ENCODE data around the gene CYTH1.

CYTH1 gene

GRCh38 chr17:78748048-78748729 is 33.9 kb downstream of the CYTH1 start:
- Histone ChIP-seq H3K36me3 (no peaks in the 10 kb centered on the region), H3K27me3 (no peaks in the 10 kb centered on the region), H3K4me3 (ENCODE audit: low read depth, low read length) (no peak overlapping the region), H3K4me1 (peaks cover 6% of the 10 kb centered on the region), H3K9me3 (no peaks in the 10 kb centered on the region)
- no peak for TF ChIP-seq CTCF (IDR thresholded peaks at IDR 0.05; ENCODE audit: low read depth, low read length)
- no peak for DNase-seq

- no peaks in the 10 kb centered on the region for H3K36me3 ChIP-seq
- TF ChIP-seq CTCF (IDR thresholded peaks at IDR 0.05; ENCODE audit: low read depth, low read length), result no peak
- H3K4me3 ChIP-seq (ENCODE audit: low read depth, low read length), result no peak overlapping the region
- H3K4me1 ChIP-seq, result peaks cover 6% of the 10 kb centered on the region
- no peaks in the 10 kb centered on the region for H3K9me3 ChIP-seq
- no peak for DNase-seq
- no peaks in the 10 kb centered on the region for H3K27me3 ChIP-seq
Observed at GRCh38 chr17:78747488-78747887, 34.6 kb downstream of the CYTH1 start.

GRCh38 chr17:78746949-78747269 is 35.2 kb downstream of the CYTH1 start:
- Histone ChIP-seq H3K4me1 (peaks cover 6% of the 10 kb centered on the region), H3K27me3 (no peaks in the 10 kb centered on the region), H3K9me3 (no peaks in the 10 kb centered on the region), H3K4me3 (ENCODE audit: low read depth, low read length) (no peak overlapping the region), H3K36me3 (no peaks in the 10 kb centered on the region)
- no peak for TF ChIP-seq CTCF (IDR thresholded peaks at IDR 0.05; ENCODE audit: low read depth, low read length)
- DNase-seq, result no peak

GRCh38 chr17:78746263-78746948 is 35.7 kb downstream of the CYTH1 start:
- H3K36me3 ChIP-seq, result no peaks in the 10 kb centered on the region
- H3K9me3 ChIP-seq, result no peaks in the 10 kb centered on the region
- H3K4me1 ChIP-seq, result peaks cover 6% of the 10 kb centered on the region
- H3K4me3 ChIP-seq (ENCODE audit: low read depth, low read length), result no peak overlapping the region
- TF ChIP-seq CTCF (IDR thresholded peaks at IDR 0.05; ENCODE audit: low read depth, low read length), result no peak
- no peak for DNase-seq
- no peaks in the 10 kb centered on the region for H3K27me3 ChIP-seq

- peak; percentile 52 for TF ChIP-seq CTCF (IDR thresholded peaks at IDR 0.05; ENCODE audit: low read depth, low read length)
- Histone ChIP-seq H3K36me3 (no peaks in the 10 kb centered on the region), H3K9me3 (no peaks in the 10 kb centered on the region), H3K4me1 (peaks cover 6% of the 10 kb centered on the region), H3K27me3 (no peaks in the 10 kb centered on the region), H3K4me3 (ENCODE audit: low read depth, low read length) (no peak overlapping the region)
- peak; percentile 51 for DNase-seq
Observed at GRCh38 chr17:78745407-78746088, 36.5 kb downstream of the CYTH1 start.

- no peaks in the 10 kb centered on the region for H3K27me3 ChIP-seq
- H3K36me3 ChIP-seq, result no peaks in the 10 kb centered on the region
- peaks cover 14% of the 10 kb centered on the region for H3K4me1 ChIP-seq
- H3K9me3 ChIP-seq, result no peaks in the 10 kb centered on the region
- TF ChIP-seq CTCF (IDR thresholded peaks at IDR 0.05; ENCODE audit: low read depth, low read length), result no peak
- DNase-seq, result no peak
- H3K4me3 ChIP-seq (ENCODE audit: low read depth, low read length), result no peak overlapping the region
Observed at GRCh38 chr17:78742901-78743300, 39.2 kb downstream of the CYTH1 start.
